Putamen (tissue), 1 donor: ENCODE data around the gene AQP12A.
"Not testable (repeated sequence)": the region's sequence is repeated elsewhere in the genome, so short reads cannot be mapped to it uniquely, and the experiment has no call there.

Experiments used
- DNase-seq: peaks from one replicate; pipeline ENCODE4 v3.0.0-alpha.2; 2016; ENCODE audit warnings: low spot score

AQP12A gene

GRCh38 chr2:240662681-240663080 is 29.0 kb upstream of the AQP12A start:
- no peak for DNase-seq

- DNase-seq = no peak
Measured at GRCh38 chr2:240663546-240664190, 28.0 kb upstream of the AQP12A start.

- no peak for DNase-seq
Measured at GRCh38 chr2:240664622-240665021, 27.0 kb upstream of the AQP12A start.

GRCh38 chr2:240670402-240670801 is 21.3 kb upstream of the AQP12A start:
- no peak for DNase-seq

- no peak for DNase-seq
Measured at GRCh38 chr2:240670950-240671349, 20.7 kb upstream of the AQP12A start.

- DNase-seq = no peak
Measured at GRCh38 chr2:240672076-240672700, 19.5 kb upstream of the AQP12A start.

- no peak for DNase-seq
Measured at GRCh38 chr2:240672701-240673190, 18.9 kb upstream of the AQP12A start.

GRCh38 chr2:240674461-240675184 is 17.0 kb upstream of the AQP12A start:
- DNase-seq = not testable (repeated sequence)

- DNase-seq = not testable (repeated sequence)
Measured at GRCh38 chr2:240675345-240675744, 16.3 kb upstream of the AQP12A start.

GRCh38 chr2:240678043-240678442 is 13.6 kb upstream of the AQP12A start:
- DNase-seq = not testable (repeated sequence)

- not testable (repeated sequence) for DNase-seq
Measured at GRCh38 chr2:240678909-240679308, 12.8 kb upstream of the AQP12A start.

- not testable (repeated sequence) for DNase-seq
Measured at GRCh38 chr2:240680185-240680584, 11.5 kb upstream of the AQP12A start.

- not testable (repeated sequence) for DNase-seq
Measured at GRCh38 chr2:240682431-240683224, 9.0 kb upstream of the AQP12A start, which contains the start of gene AQP12B. Gene AQP12B (minus strand): TSS chr2:240682885. CDS start chr2:240682837, 48 bp downstream.

- DNase-seq = not testable (repeated sequence)
Measured at GRCh38 chr2:240683329-240683979, 8.2 kb upstream of the AQP12A start.

- not testable (repeated sequence) for DNase-seq
Measured at GRCh38 chr2:240683980-240684728, 7.5 kb upstream of the AQP12A start.

- DNase-seq = no peak
Measured at GRCh38 chr2:240685771-240686371, 5.8 kb upstream of the AQP12A start.

GRCh38 chr2:240686460-240686859 is 5.2 kb upstream of the AQP12A start:
- DNase-seq = no peak

- no peak for DNase-seq
Measured at GRCh38 chr2:240687045-240687740, 4.5 kb upstream of the AQP12A start.

GRCh38 chr2:240687741-240688552 is 3.7 kb upstream of the AQP12A start:
- no peak for DNase-seq
